NCI-H2196 (cell line): ENCODE results near the gene NTN5.
"Not testable (repeated sequence)": the region's sequence is repeated elsewhere in the genome, so short reads cannot be mapped to it uniquely, and the experiment has no call there.

Experiments
- DNase-seq: peaks from one replicate; lab custom pipeline; 2025; ENCODE audit not compliant: unreplicated experiment; lab: John Stamatoyannopoulos, UW

The NTN5 gene

GRCh38 chr19:48645620-48646000 lies 27.2 kb downstream of the NTN5 start:
- no peak for DNase-seq

GRCh38 chr19:48644839-48645619 lies 27.8 kb downstream of the NTN5 start:
- peak; percentile 75 for DNase-seq

- no peak for DNase-seq
Measured at GRCh38 chr19:48644355-48644754, 28.5 kb downstream of the NTN5 start.

GRCh38 chr19:48642862-48643261 lies 30.0 kb downstream of the NTN5 start:
- DNase-seq: no peak

- DNase-seq: no peak
Measured at GRCh38 chr19:48641850-48642249, 31.0 kb downstream of the NTN5 start.

- DNase-seq: no peak
Measured at GRCh38 chr19:48639483-48640375, 33.1 kb downstream of the NTN5 start.

- DNase-seq: no peak
Measured at GRCh38 chr19:48638831-48639381, 33.9 kb downstream of the NTN5 start.

GRCh38 chr19:48637948-48638830 lies 34.6 kb downstream of the NTN5 start:
- DNase-seq: peak; percentile 84

GRCh38 chr19:48637449-48637947 lies 35.3 kb downstream of the NTN5 start:
- DNase-seq: peak; percentile 99

GRCh38 chr19:48636859-48637448 lies 35.9 kb downstream of the NTN5 start, which contains the start of gene DBP:
DBP (minus strand) TSS chr19:48637379; CDS start chr19:48636994, 385 bp downstream.
- DNase-seq: peak; percentile 60

- DNase-seq: no peak
Measured at GRCh38 chr19:48635966-48636858, 36.6 kb downstream of the NTN5 start.

GRCh38 chr19:48635263-48635965 lies 37.4 kb downstream of the NTN5 start:
- DNase-seq: peak; percentile 81

GRCh38 chr19:48634424-48635262 lies 38.2 kb downstream of the NTN5 start:
- DNase-seq: peak; percentile 99

- no peak for DNase-seq
Measured at GRCh38 chr19:48634036-48634342, 38.8 kb downstream of the NTN5 start.

- no peak for DNase-seq
Measured at GRCh38 chr19:48633148-48634035, 39.4 kb downstream of the NTN5 start.

GRCh38 chr19:48632692-48633147 lies 40.1 kb downstream of the NTN5 start:
- DNase-seq: peak; percentile 26

- DNase-seq: not testable (repeated sequence)
Measured at GRCh38 chr19:48632286-48632685, 40.5 kb downstream of the NTN5 start.
